Activated CD4-positive, alpha-beta memory T cell treated with anti-CD3 and anti-CD28 coated beads for 36 hours (primary cell): ENCODE results near the gene SLC30A5. TPM values are rescaled to one million over a fixed set of nuclear protein-coding genes. Genes with fewer than 3 reads are reported as not detected.

Experiments
- CTCF ChIA-PET: fragments of 350-600 bp; sonication (Branson Sonifier 250); formaldehyde crosslinking; loops from one replicate; lab custom pipeline; 2021; ENCODE audit warnings: antibody characterized with exemption, inconsistent platforms; lab: Charles Lee
- POLR2A ChIA-PET: fragments of 350-600 bp; sonication (Branson Sonifier 250); formaldehyde crosslinking; loops from one replicate; lab custom pipeline; 2021; ENCODE audit warnings: antibody characterized with exemption; lab: Charles Lee
- DNase-seq: peaks from one replicate; pipeline ENCODE4 v3.0.0-alpha.2; 2020
- H3K27ac Mint-ChIP-seq: one replicate; pipeline ENCODE4 v1.8.0; 2021; ENCODE audit warnings: mixed read lengths
- H3K27me3 Mint-ChIP-seq: one replicate; pipeline ENCODE4 v1.8.0; 2021; ENCODE audit warnings: mixed read lengths
- H3K36me3 Mint-ChIP-seq: one replicate; pipeline ENCODE4 v1.8.0; 2021; ENCODE audit warnings: mixed read lengths
- H3K4me1 Mint-ChIP-seq: one replicate; pipeline ENCODE4 v1.8.0; 2021; ENCODE audit warnings: low read depth, mixed read lengths
- H3K4me3 Mint-ChIP-seq: one replicate; pipeline ENCODE4 v1.8.0; 2021; ENCODE audit warnings: mild to moderate bottlenecking, mixed read lengths
- H3K9me3 Mint-ChIP-seq: one replicate; pipeline ENCODE4 v1.8.0; 2021; ENCODE audit warnings: mixed read lengths
- intact Hi-C: fragments of 100-400 bp; cut with micrococcal nuclease; formaldehyde crosslinking; loops from one replicate; pipeline ENCODE4 v1.15.1; 2023
- total RNA-seq, 2 experiments: library from RNA; stranded (reverse); gene quantifications; one replicate each; pipeline ENCODE4 v1.2.3, GENCODE V29; 2021

Gene SLC30A5
- total RNA-seq, 2 experiments from 2014 or later, result 42.8 to 49.0 TPM

DNA sequence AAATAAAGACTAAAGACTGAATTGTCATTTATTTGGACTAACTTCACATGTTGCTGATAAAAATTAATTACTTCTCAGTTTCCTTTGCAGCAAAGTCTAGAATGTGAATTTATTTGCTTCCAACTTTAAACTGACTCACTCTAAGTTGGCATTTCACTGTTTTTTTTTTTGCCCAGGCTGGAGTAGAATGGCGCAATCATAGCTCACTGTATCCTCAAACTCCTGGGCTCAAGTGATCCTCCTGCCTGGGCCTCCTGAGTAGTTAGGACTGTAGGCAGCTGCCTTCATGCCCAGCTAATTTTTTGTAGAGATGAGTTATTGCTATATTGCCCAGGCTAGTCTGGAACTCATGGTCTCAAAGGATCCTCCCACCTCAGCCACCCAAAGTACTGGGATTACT lies 76.7 kb downstream of the SLC30A5 start:
- H3K27me3 Mint-ChIP-seq, result no peaks in the 10 kb centered on the region
- H3K4me3 Mint-ChIP-seq, result no peak overlapping the region
- peaks cover 55% of the 10 kb centered on the region for H3K36me3 Mint-ChIP-seq
- no peak for DNase-seq
- H3K27ac Mint-ChIP-seq, result no peak overlapping the region
- peaks cover 28% of the 10 kb centered on the region for H3K4me1 Mint-ChIP-seq
- CTCF ChIA-PET, result no interaction called here
- no peaks in the 10 kb centered on the region for H3K9me3 Mint-ChIP-seq
- intact Hi-C loops, result no loop called here
- POLR2A ChIA-PET, result interaction anchor here (0.6 kb wide), 1 partner anchor 64 kb away, joined by 3 read pairs; the partner anchor contains the start of gene CDK7

GRCh38 chr5:69170969-69171368 lies 77.2 kb downstream of the SLC30A5 start:
- Mint-ChIP-seq H3K36me3 (peaks cover 59% of the 10 kb centered on the region), H3K4me3 (no peak overlapping the region), H3K27ac (no peak overlapping the region), H3K27me3 (no peaks in the 10 kb centered on the region), H3K9me3 (no peaks in the 10 kb centered on the region), H3K4me1 (peaks cover 27% of the 10 kb centered on the region)
- POLR2A ChIA-PET, result interaction anchor here (0.6 kb wide), 1 partner anchor 64 kb away, joined by 3 read pairs; the partner anchor contains the start of gene CDK7
- CTCF ChIA-PET, result no interaction called here
- intact Hi-C loops, result no loop called here
- DNase-seq, result no peak

Other genes with a start within 250 kb of the SLC30A5 start
- gene CCNB1, start 73.1 kb downstream of the SLC30A5 start, total RNA-seq, result 100 to 1,000 TPM; 178 to 189 TPM
- 10 to 100 TPM; 80.7 to 82.0 TPM for gene CENPH, start 95.6 kb downstream of the SLC30A5 start, total RNA-seq
- 10 to 100 TPM; 36.2 to 41.2 TPM for gene CDK7, start 140.9 kb downstream of the SLC30A5 start, total RNA-seq
- 10 to 100 TPM in 1 of 2 experiments, 1 to 10 TPM in 1; 8.9 to 11.3 TPM for gene CCDC125, start 238.8 kb downstream of the SLC30A5 start, total RNA-seq